Mesothelial cell of epicardium (in vitro differentiated cells): ENCODE results near the gene DLL4. TPM values are rescaled to one million over a fixed set of nuclear protein-coding genes. Genes with fewer than 3 reads are reported as not detected.

Experiments
- DNase-seq, 2 experiments: peaks; one replicate each; pipeline ENCODE4 v3.0.0; 2021; ENCODE audit warnings: low spot score in 2 of 2; ENCODE audit not compliant: unreplicated experiment in 2 of 2
- H3K27ac Mint-ChIP-seq: 2 replicates; pipeline ENCODE4 v1.8.0; 2021; ENCODE audit warnings: mixed read lengths
- H3K27me3 Mint-ChIP-seq: 2 replicates; pipeline ENCODE4 v1.8.0; 2021; ENCODE audit warnings: low read depth, mixed read lengths
- H3K36me3 Mint-ChIP-seq: 2 replicates; pipeline ENCODE4 v1.8.0; 2021; ENCODE audit warnings: mixed read lengths
- H3K4me1 Mint-ChIP-seq: 2 replicates; pipeline ENCODE4 v1.8.0; 2021; ENCODE audit warnings: mixed read lengths
- H3K4me3 Mint-ChIP-seq: 2 replicates; pipeline ENCODE4 v1.8.0; 2021; ENCODE audit warnings: mild to moderate bottlenecking, moderate library complexity, mixed read lengths
- H3K9me3 Mint-ChIP-seq: 2 replicates; pipeline ENCODE4 v1.8.0; 2021; ENCODE audit warnings: mixed read lengths
- total RNA-seq: library from RNA; stranded (reverse); gene quantifications from 3 replicates; pipeline ENCODE4 v1.2.1, GENCODE V29; 2021
- TF ChIP-seq, protein P1 (sequence below): fragments of 200-600 bp; sonication (generic); IDR thresholded peaks from one replicate; pipeline ENCODE4 v1.5.0; 2021; ENCODE audit warnings: antibody characterized with exemption; ENCODE audit not compliant: unreplicated experiment

Gene DLL4
- total RNA-seq, 1 donor from 2014 or later: 0.31 TPM

DNA sequence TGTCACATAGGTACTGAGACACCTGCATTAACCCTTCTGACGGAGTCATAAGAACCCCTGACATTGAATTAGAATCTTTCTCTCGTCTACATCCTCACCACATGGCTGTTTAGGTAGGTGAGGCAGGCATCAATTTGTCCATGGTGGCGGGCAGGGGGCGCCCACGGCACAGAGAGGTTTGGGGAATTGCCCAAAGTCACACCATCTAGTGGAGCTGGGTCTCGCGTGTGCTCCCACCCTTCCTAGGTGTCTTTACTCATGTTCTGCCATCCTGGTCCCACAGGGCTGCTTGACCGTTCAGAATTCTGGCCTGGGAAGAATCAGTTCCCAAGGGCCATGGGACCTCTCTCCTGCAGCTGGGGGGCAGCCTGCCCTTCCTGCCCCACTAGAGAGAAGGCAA is 14.7 kb upstream of the DLL4 start:
- Mint-ChIP-seq H3K4me1 (peaks cover 19% of the 10 kb centered on the region), H3K27ac (no peak overlapping the region), H3K27me3 (peaks cover 2% of the 10 kb centered on the region), H3K4me3 (no peak overlapping the region), H3K36me3 (no peaks in the 10 kb centered on the region), H3K9me3 (no peaks in the 10 kb centered on the region)
- TF ChIP-seq, protein P1, sequence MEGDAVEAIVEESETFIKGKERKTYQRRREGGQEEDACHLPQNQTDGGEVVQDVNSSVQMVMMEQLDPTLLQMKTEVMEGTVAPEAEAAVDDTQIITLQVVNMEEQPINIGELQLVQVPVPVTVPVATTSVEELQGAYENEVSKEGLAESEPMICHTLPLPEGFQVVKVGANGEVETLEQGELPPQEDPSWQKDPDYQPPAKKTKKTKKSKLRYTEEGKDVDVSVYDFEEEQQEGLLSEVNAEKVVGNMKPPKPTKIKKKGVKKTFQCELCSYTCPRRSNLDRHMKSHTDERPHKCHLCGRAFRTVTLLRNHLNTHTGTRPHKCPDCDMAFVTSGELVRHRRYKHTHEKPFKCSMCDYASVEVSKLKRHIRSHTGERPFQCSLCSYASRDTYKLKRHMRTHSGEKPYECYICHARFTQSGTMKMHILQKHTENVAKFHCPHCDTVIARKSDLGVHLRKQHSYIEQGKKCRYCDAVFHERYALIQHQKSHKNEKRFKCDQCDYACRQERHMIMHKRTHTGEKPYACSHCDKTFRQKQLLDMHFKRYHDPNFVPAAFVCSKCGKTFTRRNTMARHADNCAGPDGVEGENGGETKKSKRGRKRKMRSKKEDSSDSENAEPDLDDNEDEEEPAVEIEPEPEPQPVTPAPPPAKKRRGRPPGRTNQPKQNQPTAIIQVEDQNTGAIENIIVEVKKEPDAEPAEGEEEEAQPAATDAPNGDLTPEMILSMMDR: no peak
- no peak for DNase-seq

DNA sequence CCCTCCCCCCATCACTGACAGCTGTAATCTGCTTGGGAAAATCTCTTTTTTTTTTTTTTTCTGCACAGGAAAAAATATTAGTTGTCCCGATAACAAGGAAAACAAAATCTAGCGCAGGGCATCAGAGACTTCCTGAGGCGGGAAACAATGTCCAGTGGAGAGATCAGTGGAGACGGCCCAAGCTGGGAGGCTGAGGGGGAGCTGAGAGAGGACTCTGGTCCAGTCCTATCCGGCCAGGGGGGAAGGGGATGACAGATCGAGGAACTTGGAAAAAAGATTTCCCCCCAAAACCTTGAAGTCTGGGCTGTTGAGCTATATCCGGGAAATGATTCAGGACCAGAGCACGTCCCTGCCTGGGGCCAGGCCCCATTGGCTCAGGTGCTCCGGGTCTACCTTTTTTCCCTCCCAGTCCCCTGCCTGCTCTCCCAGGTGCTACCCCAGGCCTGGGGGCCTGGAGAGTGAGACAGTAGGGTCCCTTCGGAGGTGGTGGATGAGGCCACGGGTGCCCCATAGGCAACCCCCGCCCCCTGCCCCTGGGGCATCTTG is 14.0 kb upstream of the DLL4 start:
- no peak overlapping the region for H3K27ac Mint-ChIP-seq
- H3K9me3 Mint-ChIP-seq: no peaks in the 10 kb centered on the region
- peaks cover 13% of the 10 kb centered on the region for H3K4me1 Mint-ChIP-seq
- peaks cover 2% of the 10 kb centered on the region for H3K27me3 Mint-ChIP-seq
- H3K4me3 Mint-ChIP-seq: no peak overlapping the region
- no peak for DNase-seq
- TF ChIP-seq, protein P1: no peak
- no peaks in the 10 kb centered on the region for H3K36me3 Mint-ChIP-seq

DNA sequence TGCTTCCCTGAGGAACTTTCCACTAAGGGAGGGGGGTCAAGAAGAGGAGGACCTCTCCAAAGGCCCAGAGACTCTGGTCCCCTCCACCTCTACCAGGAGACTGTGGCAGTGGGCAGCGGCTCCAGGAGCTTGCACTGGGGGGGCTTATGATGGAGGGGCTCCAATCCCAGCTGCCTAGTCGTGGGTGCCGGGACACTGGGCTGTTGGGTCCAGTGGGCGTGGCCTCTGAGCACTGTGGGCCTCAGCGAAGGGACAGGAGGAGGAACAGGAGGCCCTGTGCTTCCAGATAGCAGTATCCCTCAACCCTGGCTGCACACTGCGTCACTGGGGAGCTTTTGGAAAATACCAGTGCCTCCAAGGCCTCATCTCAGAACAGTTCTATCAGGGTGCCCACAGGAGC is 13.5 kb upstream of the DLL4 start:
- H3K27ac Mint-ChIP-seq: no peak overlapping the region
- H3K4me3 Mint-ChIP-seq: no peak overlapping the region
- no peaks in the 10 kb centered on the region for H3K9me3 Mint-ChIP-seq
- peaks cover 4% of the 10 kb centered on the region for H3K27me3 Mint-ChIP-seq
- DNase-seq: no peak
- TF ChIP-seq, protein P1: no peak
- H3K4me1 Mint-ChIP-seq: peaks cover 11% of the 10 kb centered on the region
- H3K36me3 Mint-ChIP-seq: no peaks in the 10 kb centered on the region

DNA sequence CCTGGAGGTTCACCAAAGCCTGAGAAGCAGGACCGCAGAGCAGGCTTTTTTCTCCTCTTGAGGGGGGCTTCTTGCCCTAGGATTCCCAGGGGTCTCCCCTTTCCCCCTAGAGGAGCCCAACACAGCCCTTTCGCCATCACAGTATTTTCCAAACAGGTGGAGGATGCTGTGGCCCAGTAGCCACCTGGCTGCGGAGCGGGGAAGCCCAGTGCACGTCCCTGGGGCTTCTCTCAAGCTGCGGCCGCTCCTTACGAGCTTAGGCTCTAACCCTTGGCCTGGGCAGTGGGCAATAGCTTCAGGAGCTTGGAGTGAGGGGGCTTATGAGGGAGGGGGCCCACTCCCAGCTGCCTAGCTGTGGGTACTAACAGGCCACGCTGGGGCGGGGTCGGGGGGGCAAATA is 11.6 kb upstream of the DLL4 start:
- Mint-ChIP-seq H3K27ac (no peak overlapping the region), H3K27me3 (peaks cover 17% of the 10 kb centered on the region), H3K36me3 (no peaks in the 10 kb centered on the region), H3K9me3 (no peaks in the 10 kb centered on the region), H3K4me3 (no peak overlapping the region), H3K4me1 (no peaks in the 10 kb centered on the region)
- DNase-seq: no peak
- TF ChIP-seq, protein P1: no peak

DNA sequence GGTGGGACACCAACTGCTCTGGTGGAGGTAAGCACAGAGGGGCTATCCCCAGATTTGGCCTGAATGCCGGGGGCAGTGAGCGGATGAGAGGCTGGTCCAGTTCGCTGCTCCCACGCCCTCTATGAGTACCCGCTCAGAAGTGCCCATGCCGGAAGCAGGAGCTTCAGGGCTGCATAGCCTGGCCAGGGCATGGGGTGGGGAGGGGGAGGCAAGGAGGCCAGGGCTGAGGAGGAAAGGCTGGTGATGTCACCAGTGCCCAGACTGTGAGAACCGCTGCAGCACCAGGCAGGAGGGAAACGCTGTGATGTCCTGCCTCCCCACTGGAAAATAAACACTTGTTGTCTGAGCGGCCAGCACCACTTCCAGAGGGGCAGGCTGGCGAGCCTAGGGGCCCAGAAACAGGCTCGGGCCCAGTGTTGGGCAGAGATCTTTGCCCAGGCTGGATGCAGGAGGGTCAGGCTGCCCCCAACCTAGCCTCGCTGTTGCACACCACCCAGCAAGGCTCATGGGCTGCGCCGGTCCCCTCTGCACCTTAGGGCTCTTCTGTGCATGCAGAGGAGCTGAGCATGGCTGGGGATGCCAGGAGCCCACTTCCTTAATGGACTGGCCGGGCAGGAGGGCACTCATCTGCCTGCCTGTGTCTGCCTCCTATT is 10.9 kb upstream of the DLL4 start:
- DNase-seq: no peak
- no peaks in the 10 kb centered on the region for H3K9me3 Mint-ChIP-seq
- H3K27me3 Mint-ChIP-seq: peaks cover 24% of the 10 kb centered on the region
- no peaks in the 10 kb centered on the region for H3K4me1 Mint-ChIP-seq
- H3K4me3 Mint-ChIP-seq: no peak overlapping the region
- H3K36me3 Mint-ChIP-seq: no peaks in the 10 kb centered on the region
- H3K27ac Mint-ChIP-seq: no peak overlapping the region
- TF ChIP-seq, protein P1: no peak
